Endothelial cell of umbilical vein (primary cell): ENCODE results near the gene MAP2K1. TPM values are rescaled to one million over a fixed set of nuclear protein-coding genes. Genes with fewer than 3 reads are reported as not detected.

Source experiments
- BruUV-seq: library from RNA; stranded (reverse); fragments of 400-500 nt; replicated peaks from 2 replicates; lab custom pipeline; 2021; lab: Mats Ljungman, UMichigan
- CTCF ChIA-PET: fragments of 300-600, 350-600 bp; sonication (Branson Sonifier 250); formaldehyde crosslinking; loops from one replicate; lab custom pipeline; 2021; ENCODE audit warnings: antibody characterized with exemption, inconsistent platforms; lab: Charles Lee
- POLR2A ChIA-PET: fragments of 300-600, 350-600 bp; sonication (Branson Sonifier 250); formaldehyde crosslinking; loops from one replicate; lab custom pipeline; 2021; ENCODE audit warnings: antibody characterized with exemption, inconsistent platforms; lab: Charles Lee
- DNase-seq: peaks from one replicate; pipeline ENCODE4 v3.0.0-alpha.2; 2011; ENCODE audit warnings: low read depth, low spot score
- FAIRE-seq: peaks from 2 replicates; lab custom pipeline; 2011; peaks lifted over from hg19 to GRCh38; lab: Jason Lieb, UNC
- H2AFZ ChIP-seq: 2 replicates; pipeline ENCODE4 v1.6.0; 2012; ENCODE audit warnings: low read depth, low read length, control low read depth, inconsistent platforms
- H3K27ac ChIP-seq: 2 replicates; pipeline ENCODE4 v1.5.1; 2011; ENCODE audit warnings: low read depth, mild to moderate bottlenecking, control low read depth, low read length, moderate library complexity; ENCODE audit not compliant: insufficient read depth
- H3K27me3 ChIP-seq, 2 experiments: 2 replicates each; pipeline versions ENCODE4 v1.6.0 to v1.6.1; 2011; ENCODE audit warnings: low read length in 2 of 2, mixed read lengths in 1 of 2; ENCODE audit not compliant: control insufficient read depth in 2 of 2, insufficient read depth in 2 of 2
- H3K36me3 ChIP-seq, 2 experiments: 2 replicates in 1 of 2; 3 replicates in 1 of 2; pipeline ENCODE4 v1.5.1; 2011; ENCODE audit warnings: low read length in 2 of 2, mild to moderate bottlenecking in 1 of 2, moderate library complexity in 1 of 2; ENCODE audit not compliant: control insufficient read depth in 2 of 2, insufficient read depth in 2 of 2; ENCODE audit errors: extremely low read depth in 1 of 2
- H3K4me1 ChIP-seq: 3 replicates; pipeline ENCODE4 v1.5.1; 2011; ENCODE audit warnings: mild to moderate bottlenecking, low read length; ENCODE audit not compliant: control insufficient read depth, insufficient read depth; ENCODE audit errors: extremely low read depth
- H3K4me2 ChIP-seq: 2 replicates; pipeline ENCODE4 v1.6.1; 2011; ENCODE audit warnings: low read length, control low read depth, mixed read lengths; ENCODE audit not compliant: insufficient read depth
- H3K4me3 ChIP-seq, 3 experiments: fragments of 200-600 bp in 1 of 3; sonication (generic), shearing (Covaris generic) in 1 of 3; replicated peaks in 1 of 3; 2 replicates each; pipeline ENCODE4 v1.5.1; 2011 to 2016; ENCODE audit warnings: control low read depth in 3 of 3, low read length in 3 of 3, mild to moderate bottlenecking in 2 of 3, inconsistent platforms in 1 of 3, low read depth in 1 of 3, moderate library complexity in 1 of 3; ENCODE audit not compliant: insufficient read depth in 1 of 3
- H3K79me2 ChIP-seq: 2 replicates; pipeline ENCODE4 v1.6.0; 2012; ENCODE audit warnings: low read length, inconsistent platforms; ENCODE audit not compliant: control insufficient read depth, insufficient read depth
- H3K9ac ChIP-seq: replicated peaks from 2 replicates; pipeline ENCODE3; 2011; ENCODE audit warnings: low read length, control low read depth; ENCODE audit not compliant: insufficient read depth; ENCODE audit errors: extremely low read depth
- H3K9me1 ChIP-seq: replicated peaks from 3 replicates; pipeline ENCODE4 v1.6.0; 2011; ENCODE audit warnings: mild to moderate bottlenecking, low read length; ENCODE audit not compliant: control insufficient read depth, insufficient read depth; ENCODE audit errors: extremely low read depth
- H3K9me3 ChIP-seq: replicated peaks from 2 replicates; pipeline ENCODE4 v1.5.1; 2012; ENCODE audit warnings: low read length, inconsistent platforms; ENCODE audit not compliant: control insufficient read depth, insufficient read depth
- H4K20me1 ChIP-seq: replicated peaks from 2 replicates; pipeline ENCODE3; 2011; ENCODE audit warnings: mild to moderate bottlenecking, low read length; ENCODE audit not compliant: control insufficient read depth, insufficient read depth; ENCODE audit errors: extremely low read depth
- CTCF ChIP-seq, 2 donors: IDR thresholded peaks; 1 replicate in 1 of 2; 2 replicates in 1 of 2; pipeline ENCODE4 v1.5.1; 2011; ENCODE audit warnings: low read length in 2 of 2, mild to moderate bottlenecking in 2 of 2, moderate library complexity in 2 of 2, control low read depth in 1 of 2, inconsistent platforms in 1 of 2, low read depth in 1 of 2; ENCODE audit not compliant: insufficient read depth in 1 of 2; ENCODE audit errors: extremely low read depth in 1 of 2
- EZH2 ChIP-seq: IDR thresholded peaks from 2 replicates; pipeline ENCODE4 v1.6.1; 2012; ENCODE audit warnings: borderline replicate concordance, low read depth, mild to moderate bottlenecking, moderate library complexity, low read length, inconsistent platforms; ENCODE audit not compliant: severe bottlenecking
- FOS ChIP-seq: IDR thresholded peaks from 2 replicates; pipeline ENCODE4 v1.6.1; 2011; ENCODE audit warnings: mild to moderate bottlenecking, low read length, moderate library complexity, borderline replicate concordance; ENCODE audit not compliant: insufficient read depth
- GATA2 ChIP-seq: IDR thresholded peaks from 2 replicates; pipeline ENCODE4 v1.7.0; 2011; ENCODE audit warnings: low read depth, mild to moderate bottlenecking, moderate library complexity, mixed read lengths, low read length; ENCODE audit not compliant: insufficient read length, insufficient read depth
- JUN ChIP-seq: IDR thresholded peaks from 2 replicates; pipeline ENCODE4 v1.6.1; 2011; ENCODE audit warnings: borderline replicate concordance, low read depth; ENCODE audit not compliant: insufficient read length, insufficient read depth
- MAX ChIP-seq: IDR thresholded peaks from 2 replicates; pipeline ENCODE4 v1.6.1; 2011; ENCODE audit not compliant: insufficient read depth, insufficient read length
- MYC ChIP-seq: IDR thresholded peaks from one replicate; pipeline ENCODE4 v1.6.1; 2011; ENCODE audit warnings: mild to moderate bottlenecking, low read depth, low read length
- POLR2A ChIP-seq: IDR thresholded peaks from 2 replicates; pipeline ENCODE4 v1.6.1; 2012; ENCODE audit warnings: low read depth, mild to moderate bottlenecking, control low read depth, low read length
- POLR2AphosphoS5 ChIP-seq: IDR thresholded peaks from 2 replicates; pipeline ENCODE4 v1.6.1; 2012; ENCODE audit warnings: low read depth, mild to moderate bottlenecking, control low read depth, low read length, moderate library complexity; ENCODE audit not compliant: insufficient read depth
- dilution Hi-C: fragments of 300-500 bp; cut with MboI; formaldehyde crosslinking; loops from one replicate; pipeline ENCODE4 v1.15.0; 2019; ENCODE audit warnings: low sequenced_read_pairs; ENCODE audit not compliant: extremely low pct_ligation_motif_present
- intact Hi-C: fragments of 100-400 bp; cut with micrococcal nuclease; formaldehyde crosslinking; loops from one replicate; pipeline ENCODE4 v1.10.0; 2022
- polyA plus RNA-seq, 4 experiments: library from polyadenylated mRNA; depleted of rRNA in 3 of 4; stranded (reverse) in 3 of 4; unstranded in 1 of 4; fragments of >200 nt; gene quantifications; 2 replicates each; pipeline versions ENCODE4 v1.2.1 to v1.2.3, GENCODE V29; 2011 to 2012; ENCODE audit warnings: missing spikeins in 1 of 4
- total RNA-seq: library from RNA; stranded (reverse); gene quantifications from 2 replicates; pipeline ENCODE4 v1.2.3, GENCODE V29; 2021

Gene MAP2K1
- total and polyA plus RNA-seq, 2 donors (not counting 3 experiments of a cell fraction or from before 2014, with no cell fraction given): 30.9 to 45.1 TPM

DNA sequence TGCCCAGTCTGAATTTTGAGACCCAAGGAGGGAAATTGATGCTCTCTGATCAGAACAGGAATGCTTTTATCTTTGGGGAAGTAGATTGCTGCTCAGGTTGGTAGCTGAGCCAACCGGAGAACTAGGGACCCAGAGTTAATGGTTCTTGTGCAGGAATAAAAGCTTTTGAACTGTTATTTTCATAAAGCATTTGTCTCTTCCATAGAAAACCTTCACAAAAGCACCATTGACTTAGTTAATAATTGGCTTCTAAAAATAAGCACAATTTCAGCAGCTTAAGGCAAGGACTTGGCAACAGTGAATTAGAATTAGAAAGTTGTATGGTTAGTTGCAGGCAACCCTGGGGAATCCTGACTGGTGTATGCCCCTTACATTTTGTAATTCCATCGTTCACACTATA, 53.8 kb downstream of the MAP2K1 start:
- H4K20me1 ChIP-seq: no peaks in the 10 kb centered on the region
- H3K4me3 ChIP-seq: no peak overlapping the region
- intact Hi-C loops: no loop called here
- H2AFZ ChIP-seq: no peak overlapping the region
- H3K9me3 ChIP-seq: no peaks in the 10 kb centered on the region
- peaks cover 6% of the 10 kb centered on the region for H3K79me2 ChIP-seq
- no peak overlapping the region for H3K27ac ChIP-seq
- H3K9ac ChIP-seq: no peak overlapping the region
- H3K27me3 ChIP-seq: no peaks in the 10 kb centered on the region
- peaks cover 13 to 17% of the 10 kb centered on the region in 2 experiments for H3K36me3 ChIP-seq
- H3K4me1 ChIP-seq: no peaks in the 10 kb centered on the region
- no peak for FAIRE-seq
- no peak overlapping the region for H3K4me2 ChIP-seq
- ChIA-PET CTCF (interaction anchor here (0.9 to 1.6 kb wide), 3 partner anchors 9 to 53 kb away, joined by 3 to 4 read pairs (median 3); no protein-coding TSS in a partner anchor), POLR2A (no interaction called here)
- dilution Hi-C loops: no loop called here
- H3K9me1 ChIP-seq: no peaks in the 10 kb centered on the region
- no TSS peak for BruUV-seq
- TF ChIP-seq CTCF (IDR thresholded peaks at IDR 0.05; ENCODE audit: extremely low read depth in 1 of 2, insufficient read depth in 1 of 2, low read depth in 1 of 2, low read length in 2 of 2) (no peak), POLR2A (no peak), MAX (no peak), POLR2AphosphoS5 (no peak), JUN (no peak), GATA2 (no peak), EZH2 (no peak), FOS (no peak), MYC (no peak)
- no peak for DNase-seq
